ENCODE results near the gene NPLOC4. TPM values are rescaled to one million over a fixed set of nuclear protein-coding genes. Genes with fewer than 3 reads are reported as not detected.
A peak's percentile ranks its signal among the peaks of the same experiment; 100 is the strongest.

Gene NPLOC4
- total and polyA plus RNA-seq, 2 donors from 2014 or later = 41.5 to 86.4 TPM

DNA sequence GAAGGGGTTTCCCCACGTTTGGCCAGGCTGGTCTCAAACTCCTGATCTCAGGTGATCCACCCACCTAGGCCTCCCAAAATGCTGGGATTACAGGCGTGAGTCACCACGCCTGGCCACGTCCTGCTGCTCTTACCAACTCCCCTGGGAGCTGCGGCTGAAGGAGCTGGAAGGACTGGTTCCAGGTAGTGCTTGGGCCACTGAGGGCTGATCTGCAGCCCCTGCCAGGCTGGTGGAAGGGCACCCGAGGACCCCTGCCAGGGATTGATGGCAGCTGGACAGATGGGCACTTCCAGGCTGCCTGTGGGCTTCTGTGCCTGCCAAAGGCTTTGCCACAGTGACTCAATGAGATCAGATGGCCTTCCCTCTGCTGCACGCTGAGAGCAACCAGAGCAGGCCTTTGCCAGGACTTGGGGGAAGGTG is 27.1 kb upstream of the NPLOC4 start:
- Histone ChIP-seq H3K27me3 (ENCODE audit: control insufficient read depth, insufficient read depth, low read length) (no peaks in the 10 kb centered on the region), H3K27ac (ENCODE audit: low read depth in 2 of 2, low read length in 2 of 2) (no peak overlapping the region), H3K36me3 (ENCODE audit: control insufficient read depth in 2 of 3, insufficient read depth in 3 of 3, low read length in 3 of 3) (peaks cover 0 to 5% (median 0%) of the 10 kb centered on the region in 3 donors), H3K4me3 (ENCODE audit: low read length in 3 of 3) (no peak overlapping the region), H3K9ac (ENCODE audit: low read length in 3 of 3) (no peak overlapping the region), H3K9me3 (ENCODE audit: control insufficient read depth in 2 of 3, insufficient read depth in 1 of 3, low read length in 3 of 3) (no peaks in the 10 kb centered on the region), H3K4me1 (ENCODE audit: control insufficient read depth in 2 of 3, insufficient read depth in 2 of 3, low read depth in 1 of 3, low read length in 3 of 3) (peaks cover 0 to 18% (median 0%) of the 10 kb centered on the region in 3 donors)
- intact Hi-C loops (cut with DNase I) = no loop called here
- FAIRE-seq (no peak), DNase-seq (peak in 1 of 5 donors; percentile 60)
- TF ChIP-seq, protein P1, sequence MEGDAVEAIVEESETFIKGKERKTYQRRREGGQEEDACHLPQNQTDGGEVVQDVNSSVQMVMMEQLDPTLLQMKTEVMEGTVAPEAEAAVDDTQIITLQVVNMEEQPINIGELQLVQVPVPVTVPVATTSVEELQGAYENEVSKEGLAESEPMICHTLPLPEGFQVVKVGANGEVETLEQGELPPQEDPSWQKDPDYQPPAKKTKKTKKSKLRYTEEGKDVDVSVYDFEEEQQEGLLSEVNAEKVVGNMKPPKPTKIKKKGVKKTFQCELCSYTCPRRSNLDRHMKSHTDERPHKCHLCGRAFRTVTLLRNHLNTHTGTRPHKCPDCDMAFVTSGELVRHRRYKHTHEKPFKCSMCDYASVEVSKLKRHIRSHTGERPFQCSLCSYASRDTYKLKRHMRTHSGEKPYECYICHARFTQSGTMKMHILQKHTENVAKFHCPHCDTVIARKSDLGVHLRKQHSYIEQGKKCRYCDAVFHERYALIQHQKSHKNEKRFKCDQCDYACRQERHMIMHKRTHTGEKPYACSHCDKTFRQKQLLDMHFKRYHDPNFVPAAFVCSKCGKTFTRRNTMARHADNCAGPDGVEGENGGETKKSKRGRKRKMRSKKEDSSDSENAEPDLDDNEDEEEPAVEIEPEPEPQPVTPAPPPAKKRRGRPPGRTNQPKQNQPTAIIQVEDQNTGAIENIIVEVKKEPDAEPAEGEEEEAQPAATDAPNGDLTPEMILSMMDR (IDR thresholded peaks at IDR 0.05; ENCODE audit: borderline replicate concordance, extremely low read depth, insufficient read depth) = no peak

DNA sequence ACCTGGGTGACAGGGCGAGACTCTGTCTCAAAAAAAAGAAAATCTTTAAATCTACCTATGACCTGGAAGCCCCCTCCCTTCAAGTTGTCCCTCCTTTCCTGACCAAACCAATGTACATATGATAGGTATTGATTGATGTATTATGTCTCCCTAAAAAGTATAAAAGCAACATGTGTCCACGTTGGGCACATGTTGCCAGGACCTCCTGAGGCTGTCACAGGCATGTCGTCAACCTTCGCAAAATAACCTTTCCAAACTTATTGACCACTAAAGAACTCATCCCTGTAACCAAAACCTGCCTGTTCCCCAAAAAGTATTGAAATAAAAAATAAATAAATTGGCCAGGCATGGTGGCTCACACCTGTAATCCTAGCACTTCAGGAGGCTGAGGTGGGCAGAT is 25.1 kb upstream of the NPLOC4 start:
- Histone ChIP-seq H3K4me1 (ENCODE audit: control insufficient read depth in 2 of 3, insufficient read depth in 2 of 3, low read depth in 1 of 3, low read length in 3 of 3) (peaks cover 0 to 11% (median 0%) of the 10 kb centered on the region in 3 donors), H3K9me3 (ENCODE audit: control insufficient read depth in 2 of 3, insufficient read depth in 1 of 3, low read length in 3 of 3) (no peaks in the 10 kb centered on the region), H3K9ac (ENCODE audit: low read length in 3 of 3) (no peak overlapping the region), H3K27ac (ENCODE audit: low read depth in 2 of 2, low read length in 2 of 2) (no peak overlapping the region), H3K36me3 (ENCODE audit: control insufficient read depth in 2 of 3, insufficient read depth in 3 of 3, low read length in 3 of 3) (no peaks in the 10 kb centered on the region), H3K27me3 (ENCODE audit: control insufficient read depth, insufficient read depth, low read length) (no peaks in the 10 kb centered on the region), H3K4me3 (ENCODE audit: low read length in 3 of 3) (no peak overlapping the region)
- FAIRE-seq (no peak), DNase-seq (no peak)
- intact Hi-C loops (cut with DNase I) = no loop called here
- TF ChIP-seq, protein P1 (IDR thresholded peaks at IDR 0.05; ENCODE audit: borderline replicate concordance, extremely low read depth, insufficient read depth) = no peak

DNA sequence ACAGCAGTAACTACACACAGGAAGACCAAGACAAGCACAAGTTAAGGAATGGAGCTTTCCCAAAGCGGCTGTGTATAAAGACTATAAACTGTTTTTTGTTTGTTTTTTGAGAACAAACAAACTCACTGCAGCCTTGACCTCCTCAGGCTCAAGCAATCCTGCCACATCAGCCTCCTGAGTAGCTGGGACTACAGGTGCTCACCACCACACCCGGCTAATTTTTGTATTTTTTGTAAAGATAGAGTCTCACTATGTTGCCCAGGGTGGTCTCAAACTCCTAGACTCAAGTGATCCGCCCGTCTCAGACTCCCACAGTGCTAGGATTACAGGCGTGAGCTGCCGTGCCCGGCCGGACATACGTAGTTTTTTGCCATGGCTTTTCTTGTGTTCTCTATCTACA is 23.5 kb upstream of the NPLOC4 start:
- H3K9me3 ChIP-seq (ENCODE audit: control insufficient read depth in 2 of 3, insufficient read depth in 1 of 3, low read length in 3 of 3) = no peaks in the 10 kb centered on the region
- H3K9ac ChIP-seq (ENCODE audit: low read length in 3 of 3) = no peak overlapping the region
- H3K36me3 ChIP-seq (ENCODE audit: control insufficient read depth in 2 of 3, insufficient read depth in 3 of 3, low read length in 3 of 3) = no peaks in the 10 kb centered on the region
- DNase-seq (no peak), FAIRE-seq (no peak)
- H3K4me1 ChIP-seq (ENCODE audit: control insufficient read depth in 2 of 3, insufficient read depth in 2 of 3, low read depth in 1 of 3, low read length in 3 of 3) = peaks cover 0 to 6% (median 0%) of the 10 kb centered on the region in 3 donors
- intact Hi-C loops (cut with DNase I) = no loop called here
- H3K27ac ChIP-seq (ENCODE audit: low read depth in 2 of 2, low read length in 2 of 2) = no peak overlapping the region
- no peaks in the 10 kb centered on the region for H3K27me3 ChIP-seq (ENCODE audit: control insufficient read depth, insufficient read depth, low read length)
- no peak overlapping the region for H3K4me3 ChIP-seq (ENCODE audit: low read length in 3 of 3)
- TF ChIP-seq, protein P1 (IDR thresholded peaks at IDR 0.05; ENCODE audit: borderline replicate concordance, extremely low read depth, insufficient read depth) = no peak

DNA sequence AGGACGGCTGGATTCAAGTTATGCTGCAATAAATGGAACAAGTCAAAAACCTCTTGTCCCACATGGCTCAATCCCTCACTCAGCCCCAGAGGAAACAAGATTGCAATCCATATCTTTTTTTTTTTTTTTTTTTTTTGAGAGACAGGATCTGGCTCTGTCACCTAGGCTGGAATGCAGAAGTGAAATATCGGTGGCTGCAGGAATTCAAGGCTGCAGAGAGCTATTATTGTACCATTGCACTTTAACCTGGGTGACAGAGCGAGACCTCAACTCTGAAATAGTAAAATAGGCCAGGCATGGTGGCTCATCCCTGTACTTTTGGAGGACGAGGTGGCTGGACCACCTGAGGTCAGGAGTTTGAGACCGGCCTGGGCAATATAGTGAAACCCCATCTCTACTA is 22.1 kb upstream of the NPLOC4 start:
- no peak for FAIRE-seq
- H3K36me3 ChIP-seq (ENCODE audit: control insufficient read depth in 2 of 3, insufficient read depth in 3 of 3, low read length in 3 of 3) = no peaks in the 10 kb centered on the region
- H3K27ac ChIP-seq (ENCODE audit: low read depth in 2 of 2, low read length in 2 of 2) = peak overlapping the region in 1 of 2 donors; percentile 37

More for the DNA sequence above, 22.1 kb upstream of the NPLOC4 start:
- TF ChIP-seq, protein P1 (IDR thresholded peaks at IDR 0.05; ENCODE audit: borderline replicate concordance, extremely low read depth, insufficient read depth) = no peak
- no peak overlapping the region for H3K9ac ChIP-seq (ENCODE audit: low read length in 3 of 3)
- intact Hi-C loops (cut with DNase I) = no loop called here
- peaks cover 0 to 2% (median 0%) of the 10 kb centered on the region in 3 donors for H3K4me1 ChIP-seq (ENCODE audit: control insufficient read depth in 2 of 3, insufficient read depth in 2 of 3, low read depth in 1 of 3, low read length in 3 of 3)
- no peaks in the 10 kb centered on the region for H3K27me3 ChIP-seq (ENCODE audit: control insufficient read depth, insufficient read depth, low read length)
- no peaks in the 10 kb centered on the region for H3K9me3 ChIP-seq (ENCODE audit: control insufficient read depth in 2 of 3, insufficient read depth in 1 of 3, low read length in 3 of 3)
- H3K4me3 ChIP-seq (ENCODE audit: low read length in 3 of 3) = no peak overlapping the region
- DNase-seq = peak in 1 of 5 donors; percentile 37
